ENCODE results near the gene SPNS3. TPM values are rescaled to one million over a fixed set of nuclear protein-coding genes. Genes with fewer than 3 reads are reported as not detected.

The SPNS3 gene
- total and polyA plus RNA-seq, 2 of the 8 experiments (the other 6 are each of a cell fraction or from before 2014, with no cell fraction given) = not detected

DNA sequence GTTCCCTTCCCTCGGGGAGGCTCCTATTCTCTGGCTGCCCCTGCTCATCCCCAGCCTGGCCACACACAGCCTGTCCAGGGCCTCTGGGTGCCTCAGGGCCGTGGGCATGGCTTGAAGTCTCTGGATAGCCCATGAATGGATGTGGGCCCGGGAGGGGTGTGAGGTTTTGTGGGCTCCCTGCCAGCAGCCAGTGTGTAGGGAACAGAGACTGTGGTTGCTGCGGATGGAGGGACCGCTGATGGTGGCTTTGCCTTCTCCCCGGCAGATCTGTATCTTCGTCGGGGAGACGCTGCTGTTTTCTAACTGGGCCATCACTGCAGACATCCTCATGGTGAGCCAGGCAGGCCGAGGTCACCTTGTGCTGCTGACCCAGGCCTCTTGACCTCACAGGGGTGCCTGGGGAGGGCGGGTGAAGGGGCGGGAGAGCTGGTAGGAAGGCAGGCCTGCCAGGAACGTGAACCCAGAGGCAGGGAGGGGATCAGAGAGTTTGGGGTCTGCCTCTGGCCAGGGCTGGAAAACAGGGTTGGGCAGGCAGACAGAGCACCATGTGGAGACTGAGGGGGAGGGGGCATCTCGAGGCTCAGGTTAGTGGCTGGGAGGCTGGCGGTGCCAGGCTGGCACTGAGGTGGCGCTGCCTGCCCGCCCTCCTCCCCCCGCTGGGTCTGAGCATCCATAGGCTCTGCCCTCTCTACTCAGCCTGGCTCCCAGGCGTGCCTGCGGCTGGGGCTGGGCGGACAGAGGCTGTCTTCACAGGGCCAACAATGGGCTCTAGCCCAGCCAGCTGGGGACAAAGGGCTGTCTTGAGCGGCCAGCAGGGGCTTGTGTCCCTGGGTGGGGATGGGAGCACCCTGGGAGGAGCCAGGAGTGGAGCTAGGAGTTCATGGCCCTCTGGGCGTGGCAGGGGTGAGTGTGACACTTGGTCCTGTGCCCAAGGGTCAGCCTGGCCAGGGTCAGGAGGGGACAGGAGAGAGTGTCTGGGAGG, 100.1 kb downstream of the SPNS3 start:
- no peaks in the 10 kb centered on the region for H3K9me3 ChIP-seq (ENCODE audit: insufficient read depth in 2 of 2, low read depth in 1 of 2, low read length in 1 of 2)
- TF ChIP-seq CHD2 (IDR thresholded peaks at IDR 0.05; ENCODE audit: low read length) (no peak), POLR2AphosphoS5 (IDR thresholded peaks at IDR 0.05; ENCODE audit: low read depth, low read length) (0 out of 2 replicates have a peak, but pooled peaks have one; percentile 32)
- peak overlapping the region; percentile 61; the same call in 1 of the 2 replicates for H2BK15ac ChIP-seq (ENCODE audit: low read length)
- no peak overlapping the region for H2BK20ac ChIP-seq (ENCODE audit: low read length)
- no peak overlapping the region for H3K18ac ChIP-seq (ENCODE audit: extremely low read depth, low read length)
- H2BK120ac ChIP-seq (replicated peaks; ENCODE audit: low read depth, low read length) = no peak overlapping the region
- H2AFZ ChIP-seq (ENCODE audit: low read length) = no peak overlapping the region
- no peak overlapping the region for H3K23ac ChIP-seq (ENCODE audit: insufficient read length)
- H3K79me1 ChIP-seq (ENCODE audit: low read depth, low read length) = no peaks in the 10 kb centered on the region
- H3K23me2 ChIP-seq (ENCODE audit: low read depth, low read length) = peaks cover 4% of the 10 kb centered on the region; the same call in 1 of the 2 replicates
- H4K8ac ChIP-seq (ENCODE audit: extremely low read depth, insufficient read depth, low read length) = no peak overlapping the region
- no peak overlapping the region for H3K56ac ChIP-seq (replicated peaks; ENCODE audit: insufficient read length, low read depth, low read length)
- H4K5ac ChIP-seq (ENCODE audit: insufficient read length, low read depth, low read length) = no peak overlapping the region
- no peak overlapping the region for H3K27ac ChIP-seq (ENCODE audit: low read depth, low read length)
- POLR2A ChIA-PET (ENCODE audit: partially characterized antibody) = interaction anchor here (1.7 to 37.1 kb wide), 4 partner anchors 4 to 32 kb away, joined by 4 to 546 read pairs (median 276); partner anchors contain the start of genes GGT6 and MYBBP1A
- no peak overlapping the region for H3K14ac ChIP-seq (ENCODE audit: insufficient read length)
- H3K36me3 ChIP-seq (ENCODE audit: control insufficient read depth in 2 of 4, insufficient read depth in 4 of 4, low read length in 3 of 4) = peaks cover 0 to 3% (median under 1%) of the 10 kb centered on the region in 4 experiments; a peak in 2 of 8 replicates
- 0 out of 2 replicates have a peak overlapping the region, but pooled peaks have one; percentile 53 for H2AK5ac ChIP-seq (ENCODE audit: low read depth, low read length)
- H3K9ac ChIP-seq (replicated peaks in 1 of 4; ENCODE audit: extremely low read depth in 1 of 4, low read depth in 3 of 4, low read length in 3 of 4) = no peak overlapping the region
- no peak overlapping the region for H2BK12ac ChIP-seq (ENCODE audit: low read depth, low read length)
- no peak overlapping the region for H3K4me3 ChIP-seq (ENCODE audit: extremely low read depth in 1 of 4, insufficient read depth in 2 of 4, low read depth in 3 of 4, low read length in 4 of 4)
- WGBS, 2 experiments (ENCODE audit: extremely low coverage in 1 of 2, insufficient coverage in 1 of 2, insufficient read length in 1 of 2, insufficient replicate concordance in 2 of 2, low coverage in 1 of 2, low lambda C conversion rate in 2 of 2, missing lambda C conversion rate in 1 of 2) = 84% methylated on average over 20 of the region's 23 CpGs; no CpG with 5 or more reads in 1 of the 2 experiments
- no peak overlapping the region for H3K4ac ChIP-seq (replicated peaks; ENCODE audit: insufficient read length, low read depth, low read length)
- peaks cover 0 to 29% (median 16%) of the 10 kb centered on the region in 4 experiments; a peak in 6 of 7 replicates for H3K4me1 ChIP-seq (replicated peaks in 1 of 4; ENCODE audit: control insufficient read depth in 3 of 4, insufficient read depth in 4 of 4, low read length in 3 of 4)
- peak overlapping the region; percentile 27 for H4K91ac ChIP-seq (replicated peaks; ENCODE audit: insufficient read length, low read length)
- H4K20me1 ChIP-seq (replicated peaks in 1 of 2; ENCODE audit: control insufficient read depth in 1 of 2, insufficient read depth in 2 of 2, low read length in 2 of 2) = peaks cover 6 to 11% of the 10 kb centered on the region in 2 experiments
- DNase-seq (ENCODE audit: low read depth in 1 of 2, low spot score in 2 of 2) (no peak), FAIRE-seq (no peak)
- no peak overlapping the region for H3K4me2 ChIP-seq (ENCODE audit: insufficient read depth in 1 of 2, low read depth in 2 of 2, low read length in 2 of 2)
- H3K27me3 ChIP-seq (replicated peaks in 1 of 4; ENCODE audit: control insufficient read depth in 3 of 4, extremely low read depth in 1 of 4, insufficient read depth in 3 of 4, low read length in 3 of 4) = peaks cover 0 to 36% (median 21%) of the 10 kb centered on the region in 4 experiments; a peak in 4 of 7 replicates
- no peak overlapping the region for H2BK5ac ChIP-seq (ENCODE audit: low read depth, low read length)
- H3K79me2 ChIP-seq (ENCODE audit: control insufficient read depth in 1 of 2, insufficient read depth in 2 of 2, low read length in 2 of 2) = no peaks in the 10 kb centered on the region
- CTCF ChIA-PET (ENCODE audit: partially characterized antibody) = interaction anchor here (0.6 to 3.0 kb wide), 4 partner anchors 8 to 62 kb away, joined by 3 to 12 read pairs (median 3); partner anchors contain the start of genes GGT6 and SPNS2
